ENCODE results near the gene PDE4C. TPM values are rescaled to one million over a fixed set of nuclear protein-coding genes. Genes with fewer than 3 reads are reported as not detected.
A peak's percentile ranks its signal among the peaks of the same experiment; 100 is the strongest.

PDE4C gene
- total and polyA plus RNA-seq, 9 of the 15 experiments (the other 6 are each of a cell fraction or from before 2014, with no cell fraction given): 0.04 to 0.91 (median 0.20) TPM; not detected in 1

DNA sequence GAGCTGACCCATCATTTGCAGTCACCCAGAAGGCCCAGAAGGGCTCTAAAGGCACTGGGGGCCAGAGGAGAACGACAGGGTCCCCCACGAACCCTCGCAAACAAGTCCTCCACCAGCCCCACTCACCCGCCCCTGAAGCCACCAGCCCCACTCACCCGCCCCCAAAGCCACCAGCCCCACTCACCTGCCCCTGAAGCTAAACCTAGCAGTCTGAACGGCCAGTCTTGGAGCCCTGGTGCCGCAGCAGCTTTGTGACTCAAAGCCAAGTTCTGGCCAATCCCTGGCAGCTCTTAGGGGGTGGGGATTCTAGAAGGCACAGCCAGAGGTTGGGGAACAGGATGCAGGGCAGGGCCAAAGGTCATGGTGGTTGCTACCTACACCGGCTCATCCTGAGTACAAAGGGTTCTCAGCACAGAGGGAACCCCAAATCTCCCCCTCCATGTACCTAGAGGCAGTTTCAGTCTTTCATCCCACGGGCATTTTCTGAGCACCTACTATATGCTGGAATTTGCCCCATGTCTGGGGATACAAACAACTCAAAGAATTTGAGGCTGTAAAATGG is 48.1 kb upstream of the PDE4C start, which contains the start of gene IQCN (continued):
- TF ChIP-seq, protein P1, sequence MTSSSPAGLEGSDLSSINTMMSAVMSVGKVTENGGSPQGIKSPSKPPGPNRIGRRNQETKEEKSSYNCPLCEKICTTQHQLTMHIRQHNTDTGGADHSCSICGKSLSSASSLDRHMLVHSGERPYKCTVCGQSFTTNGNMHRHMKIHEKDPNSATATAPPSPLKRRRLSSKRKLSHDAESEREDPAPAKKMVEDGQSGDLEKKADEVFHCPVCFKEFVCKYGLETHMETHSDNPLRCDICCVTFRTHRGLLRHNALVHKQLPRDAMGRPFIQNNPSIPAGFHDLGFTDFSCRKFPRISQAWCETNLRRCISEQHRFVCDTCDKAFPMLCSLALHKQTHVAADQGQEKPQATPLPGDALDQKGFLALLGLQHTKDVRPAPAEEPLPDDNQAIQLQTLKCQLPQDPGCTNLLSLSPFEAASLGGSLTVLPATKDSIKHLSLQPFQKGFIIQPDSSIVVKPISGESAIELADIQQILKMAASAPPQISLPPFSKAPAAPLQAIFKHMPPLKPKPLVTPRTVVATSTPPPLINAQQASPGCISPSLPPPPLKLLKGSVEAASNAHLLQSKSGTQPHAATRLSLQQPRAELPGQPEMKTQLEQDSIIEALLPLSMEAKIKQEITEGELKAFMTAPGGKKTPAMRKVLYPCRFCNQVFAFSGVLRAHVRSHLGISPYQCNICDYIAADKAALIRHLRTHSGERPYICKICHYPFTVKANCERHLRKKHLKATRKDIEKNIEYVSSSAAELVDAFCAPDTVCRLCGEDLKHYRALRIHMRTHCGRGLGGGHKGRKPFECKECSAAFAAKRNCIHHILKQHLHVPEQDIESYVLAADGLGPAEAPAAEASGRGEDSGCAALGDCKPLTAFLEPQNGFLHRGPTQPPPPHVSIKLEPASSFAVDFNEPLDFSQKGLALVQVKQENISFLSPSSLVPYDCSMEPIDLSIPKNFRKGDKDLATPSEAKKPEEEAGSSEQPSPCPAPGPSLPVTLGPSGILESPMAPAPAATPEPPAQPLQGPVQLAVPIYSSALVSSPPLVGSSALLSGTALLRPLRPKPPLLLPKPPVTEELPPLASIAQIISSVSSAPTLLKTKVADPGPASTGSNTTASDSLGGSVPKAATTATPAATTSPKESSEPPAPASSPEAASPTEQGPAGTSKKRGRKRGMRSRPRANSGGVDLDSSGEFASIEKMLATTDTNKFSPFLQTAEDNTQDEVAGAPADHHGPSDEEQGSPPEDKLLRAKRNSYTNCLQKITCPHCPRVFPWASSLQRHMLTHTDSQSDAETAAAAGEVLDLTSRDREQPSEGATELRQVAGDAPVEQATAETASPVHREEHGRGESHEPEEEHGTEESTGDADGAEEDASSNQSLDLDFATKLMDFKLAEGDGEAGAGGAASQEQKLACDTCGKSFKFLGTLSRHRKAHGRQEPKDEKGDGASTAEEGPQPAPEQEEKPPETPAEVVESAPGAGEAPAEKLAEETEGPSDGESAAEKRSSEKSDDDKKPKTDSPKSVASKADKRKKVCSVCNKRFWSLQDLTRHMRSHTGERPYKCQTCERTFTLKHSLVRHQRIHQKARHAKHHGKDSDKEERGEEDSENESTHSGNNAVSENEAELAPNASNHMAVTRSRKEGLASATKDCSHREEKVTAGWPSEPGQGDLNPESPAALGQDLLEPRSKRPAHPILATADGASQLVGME (CRISPR knock-in tag; IDR thresholded peaks at IDR 0.05): no peak
- TF ChIP-seq ZBTB7A (IDR thresholded peaks at IDR 0.05; ENCODE audit: borderline replicate concordance, control insufficient read depth, low read depth, low read length): 0 out of 2 replicates have a peak, but pooled peaks have one; percentile 5

DNA sequence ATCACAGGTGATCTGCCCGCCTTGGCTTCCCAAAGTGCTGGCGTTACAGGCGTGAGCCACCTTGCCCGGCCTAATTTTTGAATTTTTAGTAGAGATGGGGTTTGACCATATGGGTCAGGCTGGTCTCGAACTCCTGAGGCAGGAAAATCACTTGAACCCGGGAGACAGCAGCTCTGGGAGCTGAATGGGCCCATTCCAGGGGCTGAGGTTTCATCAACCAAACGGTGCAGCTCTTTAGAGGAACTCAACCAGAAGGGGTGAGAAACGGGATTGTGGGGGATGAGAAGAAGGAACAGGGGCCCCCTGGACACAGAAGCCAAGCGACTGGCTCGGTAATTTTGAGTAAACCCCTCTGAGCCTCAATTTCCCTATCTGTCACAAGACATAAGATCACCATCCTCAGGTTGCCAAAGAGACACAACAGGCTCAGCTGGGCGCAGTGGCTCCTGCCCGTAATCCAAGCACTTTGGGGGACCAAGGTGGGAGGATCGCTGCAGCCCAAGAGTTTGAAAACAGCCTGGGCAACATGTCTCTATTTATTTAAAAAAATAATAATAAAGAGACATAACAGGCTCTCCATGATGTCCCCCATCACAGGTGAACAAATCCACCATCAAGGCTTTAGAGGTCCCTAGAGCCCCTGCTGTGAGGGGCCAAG is 47.5 kb upstream of the PDE4C start:
- in situ Hi-C loops (cut with MboI) (loop anchor here (5.0 kb wide), 1 partner anchor 134 kb away; no protein-coding TSS in a partner anchor), intact Hi-C loops (cut with micrococcal nuclease) (no loop called here)
- no peak overlapping the region for H3K4me2 ChIP-seq (ENCODE audit: insufficient read depth, low read length)
- H3K9me3 ChIP-seq (replicated peaks; ENCODE audit: control insufficient read depth, insufficient read depth, low read depth, low read length): no peaks in the 10 kb centered on the region
- no peak for FAIRE-seq
- POLR2A ChIA-PET: interaction anchor here (0.5 to 8.5 kb wide), 12 partner anchors 11 to 383 kb away, joined by 3 to 117 read pairs (median 3); partner anchors contain the start of genes GDF15 and LSM4
- H3K27me3 ChIP-seq (ENCODE audit: control insufficient read depth in 2 of 2, insufficient read depth in 2 of 2, low read length in 2 of 2): no peaks in the 10 kb centered on the region
- H3K4me1 ChIP-seq (replicated peaks in 1 of 2; ENCODE audit: control insufficient read depth in 2 of 2, insufficient read depth in 2 of 2, low read length in 2 of 2): peaks cover 16 to 48% of the 10 kb centered on the region in 2 experiments
- H3K36me3 ChIP-seq (ENCODE audit: control insufficient read depth, insufficient read depth, low read length): peaks cover 11% of the 10 kb centered on the region
- WGBS (ENCODE audit: insufficient coverage, low coverage, missing lambda C conversion rate): 79% methylated on average over 13 of the region's 13 CpGs
- TF ChIP-seq PTTG1 (tag; IDR thresholded peaks at IDR 0.05; ENCODE audit: low read depth) (no peak), TRIM28 (IDR thresholded peaks at IDR 0.05) (no peak), HMG20B (CRISPR knock-in tag; IDR thresholded peaks at IDR 0.05) (no peak), SMAD2 (IDR thresholded peaks at IDR 0.05; ENCODE audit: low read depth, low read length) (no peak)
- TF ChIP-seq, protein P2, sequence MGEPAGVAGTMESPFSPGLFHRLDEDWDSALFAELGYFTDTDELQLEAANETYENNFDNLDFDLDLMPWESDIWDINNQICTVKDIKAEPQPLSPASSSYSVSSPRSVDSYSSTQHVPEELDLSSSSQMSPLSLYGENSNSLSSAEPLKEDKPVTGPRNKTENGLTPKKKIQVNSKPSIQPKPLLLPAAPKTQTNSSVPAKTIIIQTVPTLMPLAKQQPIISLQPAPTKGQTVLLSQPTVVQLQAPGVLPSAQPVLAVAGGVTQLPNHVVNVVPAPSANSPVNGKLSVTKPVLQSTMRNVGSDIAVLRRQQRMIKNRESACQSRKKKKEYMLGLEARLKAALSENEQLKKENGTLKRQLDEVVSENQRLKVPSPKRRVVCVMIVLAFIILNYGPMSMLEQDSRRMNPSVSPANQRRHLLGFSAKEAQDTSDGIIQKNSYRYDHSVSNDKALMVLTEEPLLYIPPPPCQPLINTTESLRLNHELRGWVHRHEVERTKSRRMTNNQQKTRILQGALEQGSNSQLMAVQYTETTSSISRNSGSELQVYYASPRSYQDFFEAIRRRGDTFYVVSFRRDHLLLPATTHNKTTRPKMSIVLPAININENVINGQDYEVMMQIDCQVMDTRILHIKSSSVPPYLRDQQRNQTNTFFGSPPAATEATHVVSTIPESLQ (CRISPR knock-in tag; IDR thresholded peaks at IDR 0.05): no peak
- DNase-seq (ENCODE audit: extremely low read depth in 1 of 4, low spot score in 3 of 4): no peak
- no peak overlapping the region for H3K9ac ChIP-seq (ENCODE audit: insufficient read depth in 1 of 2, low read depth in 2 of 2, low read length in 2 of 2)
- no peak overlapping the region for H2AFZ ChIP-seq (ENCODE audit: low read depth, low read length)
- H3K27ac ChIP-seq (ENCODE audit: extremely low read depth, low read depth, low read length): no peak overlapping the region
- no peak for ATAC-seq
- H3K4me3 ChIP-seq: no peak overlapping the region
- CTCF ChIA-PET (ENCODE audit: low intra/inter-chr PET ratio): no interaction called here
- peaks cover 11% of the 10 kb centered on the region for H3K9me1 ChIP-seq (ENCODE audit: control insufficient read depth, insufficient read depth, low read length)
- BruUV-seq (replicated peaks): no TSS peak
- peaks cover 13% of the 10 kb centered on the region for H3K79me2 ChIP-seq (ENCODE audit: control insufficient read depth, insufficient read depth, low read length)
- peaks cover 9% of the 10 kb centered on the region for H4K20me1 ChIP-seq (replicated peaks; ENCODE audit: control insufficient read depth, insufficient read depth, low read length)
